Stimulated activated CD4-positive, alpha-beta T cell treated with anti-CD3 and anti-CD28 coated beads, Interleukin-1b, Interleukin-23, amount 100 ng/mL, for 1 hour (primary cell): ENCODE data around the gene USH2A.

Experiments used
- DNase-seq, 2 donors: peaks; one replicate each; pipeline ENCODE4 v3.0.0-alpha.2; 2020; ENCODE audit warnings: low read depth in 2 of 2

USH2A gene

DNA sequence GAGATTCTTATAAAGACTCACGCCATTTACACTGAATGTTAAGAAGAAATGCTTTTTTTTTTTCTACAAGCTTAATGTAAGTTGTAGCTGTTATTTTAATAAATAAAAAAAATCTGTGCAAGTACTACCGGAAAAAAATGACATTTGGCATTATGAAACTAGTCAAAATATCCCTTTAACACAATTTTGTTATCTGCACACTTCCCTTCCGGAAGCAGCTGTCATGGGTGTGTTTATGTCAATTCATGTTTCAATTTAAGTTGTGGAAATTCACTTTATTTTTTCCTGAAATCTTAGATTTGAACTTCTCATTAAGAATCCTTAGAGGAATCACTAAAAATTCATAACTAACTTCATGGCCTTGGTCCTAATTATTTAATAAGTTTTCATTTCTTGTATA, 548.0 kb downstream of the USH2A start:
- DNase-seq, result no peak

GRCh38 chr1:215872658-215873057, 550.6 kb downstream of the USH2A start:
- no peak for DNase-seq

GRCh38 chr1:215868500-215868899, 554.7 kb downstream of the USH2A start:
- DNase-seq, result no peak

DNA sequence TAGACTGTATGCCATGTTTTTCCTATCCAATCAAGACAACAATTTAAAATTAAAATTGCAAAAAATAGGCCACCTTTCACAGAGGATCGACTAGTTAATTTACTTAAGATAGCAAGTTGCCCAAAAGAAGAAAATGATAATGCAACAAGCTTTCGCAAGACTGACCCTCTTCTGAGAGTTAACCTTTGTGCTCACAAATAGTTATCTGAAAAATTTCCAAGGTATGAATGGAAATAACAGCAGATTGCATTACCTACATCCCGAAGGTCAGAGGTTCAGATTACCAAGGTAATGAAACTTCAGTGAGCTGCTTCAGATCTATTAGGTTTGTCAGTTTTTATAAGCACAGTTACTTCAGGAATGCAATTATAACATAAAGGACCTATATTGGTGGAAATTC, 558.2 kb downstream of the USH2A start:
- DNase-seq, result no peak

- DNase-seq, result no peak
These were observed 559.5 kb downstream of the USH2A start for GRCh38 chr1:215863796-215864195.

GRCh38 chr1:215860833-215861232, 562.4 kb downstream of the USH2A start:
- DNase-seq, result no peak

GRCh38 chr1:215857317-215857716, 565.9 kb downstream of the USH2A start:
- DNase-seq, result no peak

DNA sequence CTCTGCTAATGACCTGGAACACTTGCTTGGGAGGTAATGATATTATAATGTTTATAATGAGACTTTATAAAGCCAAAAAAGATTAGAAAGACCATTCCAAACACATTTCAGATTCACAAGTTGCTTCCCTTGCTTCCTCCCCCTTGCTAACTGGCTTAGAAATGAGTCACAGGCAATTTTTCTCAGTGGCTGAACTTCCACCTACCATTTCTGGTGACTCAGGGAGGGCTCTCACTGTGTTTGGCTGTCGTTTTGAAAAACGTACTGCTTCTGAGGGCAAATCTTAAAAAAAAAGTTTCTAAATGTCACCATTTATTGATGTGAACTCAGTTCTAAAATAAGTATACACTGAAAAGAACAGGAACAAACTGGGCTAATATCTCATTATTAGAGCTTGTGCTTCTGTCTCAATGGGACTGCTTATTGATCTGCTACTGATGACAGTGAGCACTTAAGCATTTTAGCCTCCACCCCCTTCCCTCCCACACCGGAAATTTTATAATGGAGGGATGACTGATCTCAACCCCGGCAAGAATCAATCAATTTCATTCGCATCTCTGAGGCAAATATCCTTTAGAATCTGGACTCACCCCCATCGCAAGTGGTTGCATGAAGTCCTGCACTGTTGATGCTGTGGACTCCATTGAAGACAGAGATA, 577.9 kb downstream of the USH2A start:
- DNase-seq, result no peak

GRCh38 chr1:215844777-215845176, 578.5 kb downstream of the USH2A start:
- no peak for DNase-seq

GRCh38 chr1:215844266-215844665, 579.0 kb downstream of the USH2A start:
- DNase-seq, result no peak

DNA sequence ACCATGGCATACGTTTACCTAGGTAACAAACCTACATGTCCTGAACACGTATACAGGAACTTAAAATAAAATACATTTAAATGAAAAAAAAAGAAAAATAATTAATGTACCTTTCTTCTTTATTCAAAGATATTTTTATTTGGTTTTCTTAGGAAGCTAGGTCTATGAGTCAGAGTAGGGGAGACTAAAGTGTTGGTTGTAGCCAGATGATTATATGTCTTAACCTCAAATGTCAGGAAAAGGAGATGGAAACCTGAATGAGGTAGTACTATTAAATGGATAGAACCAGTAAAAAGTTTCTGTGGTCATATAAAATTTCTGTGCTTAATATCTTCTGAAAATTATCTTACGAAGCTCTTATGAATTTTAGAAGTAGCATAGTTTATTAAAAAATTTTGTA, 580.3 kb downstream of the USH2A start:
- no peak for DNase-seq

DNA sequence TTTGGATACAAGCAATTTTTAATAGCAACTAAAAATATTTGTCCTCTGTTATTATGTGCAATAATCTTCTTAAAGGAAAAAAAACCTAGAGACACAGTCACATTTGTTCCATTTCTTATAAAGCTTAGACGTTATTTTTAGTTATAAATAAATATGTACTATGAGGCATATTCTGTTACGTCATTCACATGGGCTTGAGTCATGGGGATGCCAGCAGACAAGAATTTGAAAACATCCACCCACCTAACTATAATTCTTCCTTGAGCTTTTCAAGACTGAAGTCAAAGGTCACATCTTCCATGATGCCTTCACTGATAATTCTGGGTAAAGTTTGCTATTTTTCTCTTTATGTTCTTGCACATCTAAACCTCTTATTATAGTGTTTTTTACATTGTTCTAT, 587.3 kb downstream of the USH2A start:
- DNase-seq, result no peak

- no peak for DNase-seq
These were observed 589.1 kb downstream of the USH2A start for GRCh38 chr1:215833941-215834729.

GRCh38 chr1:215830226-215830810, 592.9 kb downstream of the USH2A start:
- no peak for DNase-seq

GRCh38 chr1:215825056-215825455, 598.2 kb downstream of the USH2A start:
- DNase-seq, result no peak

- no peak for DNase-seq
These were observed 599.0 kb downstream of the USH2A start for GRCh38 chr1:215824245-215824644.

DNA sequence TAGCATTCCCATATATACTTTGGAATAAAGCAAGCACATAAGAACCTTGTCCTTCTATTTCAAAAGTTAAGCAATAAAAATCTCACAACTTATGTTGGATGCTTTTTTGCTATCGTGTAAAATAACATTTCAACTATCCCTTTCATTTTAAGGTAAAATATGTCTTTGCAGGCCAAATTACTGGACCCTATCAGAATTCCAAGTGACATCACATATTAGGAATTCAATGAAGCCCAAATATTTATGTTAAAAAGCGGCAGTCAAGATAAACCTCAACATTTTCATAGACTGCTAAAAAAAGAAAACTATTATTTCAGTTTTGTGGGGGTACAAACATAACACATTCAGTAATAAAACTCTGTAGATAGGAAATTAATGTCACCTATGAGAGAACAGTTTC, 604.1 kb downstream of the USH2A start:
- no peak for DNase-seq

GRCh38 chr1:215807911-215808436, 615.3 kb downstream of the USH2A start:
- DNase-seq, result no peak

- no peak for DNase-seq
These were observed 616.0 kb downstream of the USH2A start for GRCh38 chr1:215807218-215807617.

DNA sequence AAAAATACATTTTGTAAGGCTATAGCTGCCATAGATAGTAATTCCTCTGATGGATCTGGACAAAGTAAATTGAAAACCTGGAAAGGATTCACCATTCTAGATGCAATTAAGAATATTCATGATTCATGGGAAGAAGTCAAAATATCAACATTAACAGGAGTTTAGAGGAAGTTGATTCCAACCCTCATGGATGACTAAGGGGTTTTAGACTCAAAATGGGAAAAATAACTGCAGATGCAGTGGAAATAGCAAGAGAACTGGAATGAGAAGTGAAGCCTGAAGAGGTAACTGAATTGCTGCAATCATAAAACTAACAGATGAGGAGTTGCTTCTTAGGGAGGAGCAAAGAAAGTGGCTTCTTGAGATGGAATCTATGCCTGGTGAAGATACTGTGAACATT, 625.4 kb downstream of the USH2A start:
- DNase-seq, result no peak

DNA sequence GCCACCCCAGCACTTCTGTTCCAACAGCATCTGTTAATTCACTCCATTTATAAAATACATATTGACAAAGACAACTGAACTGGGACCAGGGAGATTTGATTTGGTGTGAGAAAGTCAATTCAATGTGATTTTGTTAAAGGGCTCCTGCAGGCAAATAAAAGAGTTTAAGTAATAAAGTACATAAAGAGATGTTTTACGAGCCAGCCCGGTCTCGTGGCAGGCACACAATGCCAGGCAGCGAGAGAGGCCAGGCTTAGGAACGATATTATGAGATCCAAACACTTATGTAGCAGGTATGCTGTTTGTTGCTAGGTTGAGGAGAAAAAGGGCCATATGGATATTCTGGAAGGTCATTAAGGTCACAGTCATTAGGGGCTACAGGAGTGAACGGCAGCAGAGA, 629.1 kb downstream of the USH2A start:
- DNase-seq, result no peak

DNA sequence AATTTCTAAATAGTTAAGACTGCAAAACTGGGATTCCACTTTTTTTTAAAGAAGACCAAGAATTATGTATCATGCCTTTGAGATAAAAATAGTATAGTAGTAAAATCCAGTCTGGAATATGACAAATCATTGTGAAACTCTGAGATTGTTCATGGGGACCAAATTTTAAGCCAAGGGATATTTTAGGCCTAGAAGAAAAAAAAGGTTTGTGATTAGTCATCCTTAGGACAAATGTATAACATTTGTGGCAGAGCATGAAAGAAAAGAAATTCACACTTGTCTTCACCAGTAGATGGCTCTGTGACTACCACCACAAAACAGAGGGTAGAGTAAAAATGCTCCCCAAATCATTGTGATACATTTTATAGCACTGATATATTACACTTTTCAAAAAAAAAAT, 630.1 kb downstream of the USH2A start:
- DNase-seq, result no peak

DNA sequence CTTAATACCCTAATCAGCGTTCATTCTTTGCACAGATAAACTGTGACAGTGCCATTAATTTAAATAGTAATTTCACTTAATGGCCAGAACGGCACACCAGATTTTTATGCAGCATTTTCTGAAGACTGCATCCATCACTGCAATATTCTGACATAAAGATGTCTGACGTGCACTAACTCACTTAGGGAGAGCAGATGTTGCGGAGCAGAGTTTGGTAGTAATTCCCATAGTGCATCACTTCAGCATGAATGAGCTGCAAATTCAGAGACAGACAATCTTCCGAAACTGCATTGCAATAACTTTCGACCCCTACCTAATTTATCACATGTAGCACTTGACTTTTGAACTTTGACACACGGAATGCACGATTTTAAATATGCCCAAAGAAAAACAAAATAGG, 630.8 kb downstream of the USH2A start:
- no peak for DNase-seq
